Ishikawa (cell line): ENCODE data around the gene INPP4B.

ENCODE experiments used
- CEBPB ChIP-seq: IDR thresholded peaks from 2 replicates; pipeline ENCODE4 v1.6.1; 2012
- CREB1 ChIP-seq: IDR thresholded peaks from 2 replicates; pipeline ENCODE4 v1.6.1; 2012; ENCODE audit warnings: low read depth
- EGR1 ChIP-seq: IDR thresholded peaks from 2 replicates; pipeline ENCODE4 v1.6.1; 2012
- EP300 ChIP-seq: IDR thresholded peaks from 2 replicates; pipeline ENCODE4 v1.6.1; 2012; ENCODE audit warnings: borderline replicate concordance
- FOXM1 ChIP-seq: IDR thresholded peaks from 2 replicates; pipeline ENCODE4 v1.6.1; 2012; ENCODE audit warnings: low read depth, borderline replicate concordance
- MAX ChIP-seq: IDR thresholded peaks from 2 replicates; pipeline ENCODE4 v1.6.1; 2012
- NFIC ChIP-seq: IDR thresholded peaks from 2 replicates; pipeline ENCODE4 v1.6.1; 2012
- RAD21 ChIP-seq: IDR thresholded peaks from 2 replicates; pipeline ENCODE4 v1.6.1; 2012; ENCODE audit warnings: low read depth
- TAF1 ChIP-seq: IDR thresholded peaks from 2 replicates; pipeline ENCODE4 v1.6.1; 2012; ENCODE audit warnings: low read depth, mild to moderate bottlenecking
- TCF12 ChIP-seq: IDR thresholded peaks from 2 replicates; pipeline ENCODE4 v1.6.1; 2012; ENCODE audit warnings: low read depth
- TEAD4 ChIP-seq: IDR thresholded peaks from 2 replicates; pipeline ENCODE4 v1.6.1; 2012
- YY1 ChIP-seq: IDR thresholded peaks from 2 replicates; pipeline ENCODE4 v1.6.1; 2012; ENCODE audit warnings: low read depth
- ZBTB7A ChIP-seq: IDR thresholded peaks from 2 replicates; pipeline ENCODE4 v1.6.1; 2012; ENCODE audit warnings: low read depth
- TF ChIP-seq, protein P1 (sequence below): IDR thresholded peaks from 2 replicates; pipeline ENCODE4 v1.6.1; 2012; ENCODE audit warnings: low read depth, mild to moderate bottlenecking
- TF ChIP-seq, protein P2 (sequence below): IDR thresholded peaks from 2 replicates; pipeline ENCODE4 v1.6.1; 2012

Gene INPP4B

GRCh38 chr4:142035566-142035965, 810.5 kb downstream of the INPP4B start:
- TF ChIP-seq EGR1 = no peak
- TF ChIP-seq, protein P1, sequence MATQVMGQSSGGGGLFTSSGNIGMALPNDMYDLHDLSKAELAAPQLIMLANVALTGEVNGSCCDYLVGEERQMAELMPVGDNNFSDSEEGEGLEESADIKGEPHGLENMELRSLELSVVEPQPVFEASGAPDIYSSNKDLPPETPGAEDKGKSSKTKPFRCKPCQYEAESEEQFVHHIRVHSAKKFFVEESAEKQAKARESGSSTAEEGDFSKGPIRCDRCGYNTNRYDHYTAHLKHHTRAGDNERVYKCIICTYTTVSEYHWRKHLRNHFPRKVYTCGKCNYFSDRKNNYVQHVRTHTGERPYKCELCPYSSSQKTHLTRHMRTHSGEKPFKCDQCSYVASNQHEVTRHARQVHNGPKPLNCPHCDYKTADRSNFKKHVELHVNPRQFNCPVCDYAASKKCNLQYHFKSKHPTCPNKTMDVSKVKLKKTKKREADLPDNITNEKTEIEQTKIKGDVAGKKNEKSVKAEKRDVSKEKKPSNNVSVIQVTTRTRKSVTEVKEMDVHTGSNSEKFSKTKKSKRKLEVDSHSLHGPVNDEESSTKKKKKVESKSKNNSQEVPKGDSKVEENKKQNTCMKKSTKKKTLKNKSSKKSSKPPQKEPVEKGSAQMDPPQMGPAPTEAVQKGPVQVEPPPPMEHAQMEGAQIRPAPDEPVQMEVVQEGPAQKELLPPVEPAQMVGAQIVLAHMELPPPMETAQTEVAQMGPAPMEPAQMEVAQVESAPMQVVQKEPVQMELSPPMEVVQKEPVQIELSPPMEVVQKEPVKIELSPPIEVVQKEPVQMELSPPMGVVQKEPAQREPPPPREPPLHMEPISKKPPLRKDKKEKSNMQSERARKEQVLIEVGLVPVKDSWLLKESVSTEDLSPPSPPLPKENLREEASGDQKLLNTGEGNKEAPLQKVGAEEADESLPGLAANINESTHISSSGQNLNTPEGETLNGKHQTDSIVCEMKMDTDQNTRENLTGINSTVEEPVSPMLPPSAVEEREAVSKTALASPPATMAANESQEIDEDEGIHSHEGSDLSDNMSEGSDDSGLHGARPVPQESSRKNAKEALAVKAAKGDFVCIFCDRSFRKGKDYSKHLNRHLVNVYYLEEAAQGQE = no peak

- no peak for TF ChIP-seq TCF12
- TF ChIP-seq EP300 = no peak
- TF ChIP-seq CEBPB = no peak
- no peak for TF ChIP-seq EGR1
- no peak for TF ChIP-seq ZBTB7A
- no peak for TF ChIP-seq NFIC
- TF ChIP-seq, protein P1 = no peak
- no peak for TF ChIP-seq TAF1
- TF ChIP-seq FOXM1 = no peak
- no peak for TF ChIP-seq RAD21
- TF ChIP-seq MAX = no peak
- TF ChIP-seq, protein P2, sequence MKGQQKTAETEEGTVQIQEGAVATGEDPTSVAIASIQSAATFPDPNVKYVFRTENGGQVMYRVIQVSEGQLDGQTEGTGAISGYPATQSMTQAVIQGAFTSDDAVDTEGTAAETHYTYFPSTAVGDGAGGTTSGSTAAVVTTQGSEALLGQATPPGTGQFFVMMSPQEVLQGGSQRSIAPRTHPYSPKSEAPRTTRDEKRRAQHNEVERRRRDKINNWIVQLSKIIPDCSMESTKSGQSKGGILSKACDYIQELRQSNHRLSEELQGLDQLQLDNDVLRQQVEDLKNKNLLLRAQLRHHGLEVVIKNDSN = no peak
- no peak for TF ChIP-seq TEAD4
- TF ChIP-seq CREB1 = no peak
- no peak for TF ChIP-seq YY1
These were observed 812.0 kb downstream of the INPP4B start for GRCh38 chr4:142034101-142034500.

DNA sequence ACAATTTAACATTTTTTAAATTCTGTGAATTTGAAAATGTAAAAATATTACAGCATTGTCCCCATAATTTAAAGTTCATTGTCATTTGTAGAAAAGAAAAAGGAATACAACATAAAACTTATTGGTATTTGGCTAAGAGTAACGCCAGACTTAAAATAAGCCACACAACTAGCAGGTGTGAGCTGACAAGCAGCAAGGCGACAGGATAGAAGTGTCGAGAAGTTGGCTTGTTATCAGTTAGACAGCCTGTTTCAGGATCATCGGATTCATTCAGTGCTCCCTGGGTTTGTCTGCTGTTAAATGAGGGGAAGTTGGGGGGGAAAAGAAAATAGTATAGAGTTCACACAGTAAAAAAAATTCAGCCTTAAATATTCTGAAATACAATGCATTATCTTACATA, 816.1 kb downstream of the INPP4B start:
- TF ChIP-seq RAD21 (no peak), TEAD4 (no peak), CEBPB (no peak), EP300 (no peak), EGR1 (no peak), TAF1 (no peak)

GRCh38 chr4:142021761-142022160, 824.3 kb downstream of the INPP4B start:
- TF ChIP-seq CEBPB = no peak
- TF ChIP-seq ZBTB7A = no peak
- TF ChIP-seq CREB1 = no peak
- TF ChIP-seq YY1 = no peak
- TF ChIP-seq NFIC = no peak
- TF ChIP-seq, protein P2 = no peak
- TF ChIP-seq TAF1 = no peak
- TF ChIP-seq, protein P1 = no peak
- no peak for TF ChIP-seq MAX
- no peak for TF ChIP-seq TCF12

DNA sequence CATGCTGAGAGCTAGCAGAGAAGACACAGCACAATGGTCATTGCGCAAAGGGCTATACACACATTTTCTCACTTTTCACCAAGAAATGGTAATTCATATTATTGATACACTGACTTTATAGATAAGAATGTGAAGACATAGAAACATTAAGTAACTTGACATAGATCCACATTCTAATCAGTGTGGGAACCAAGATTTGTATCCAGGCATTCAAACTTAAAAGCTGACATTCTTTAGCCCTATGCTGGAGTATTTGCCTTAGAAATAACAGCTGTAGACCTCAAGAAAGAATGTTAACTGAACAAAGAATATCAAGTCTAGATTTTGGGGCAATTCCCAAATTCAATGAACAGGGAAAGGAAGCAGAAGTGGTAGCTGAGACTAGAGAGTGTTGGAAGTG, 824.9 kb downstream of the INPP4B start:
- TF ChIP-seq, protein P2 = no peak
- TF ChIP-seq, protein P1 = no peak
- TF ChIP-seq CREB1 = no peak
- TF ChIP-seq ZBTB7A = no peak
- no peak for TF ChIP-seq EGR1
- no peak for TF ChIP-seq TAF1
- TF ChIP-seq TEAD4 = no peak
- no peak for TF ChIP-seq TCF12
- TF ChIP-seq CEBPB = no peak
- no peak for TF ChIP-seq YY1
- no peak for TF ChIP-seq RAD21
- no peak for TF ChIP-seq EP300
- no peak for TF ChIP-seq FOXM1
- TF ChIP-seq MAX = no peak
- no peak for TF ChIP-seq NFIC
